IPS-15b (cell line): ENCODE results near the gene COL5A1.
"Not testable (repeated sequence)": the region's sequence is repeated elsewhere in the genome, so short reads cannot be mapped to it uniquely, and the experiment has no call there.

Source experiments
- H3K27me3 ChIP-seq: one replicate; pipeline ENCODE4 v1.6.1; 2013; ENCODE audit warnings: low read length; ENCODE audit not compliant: control insufficient read depth, insufficient read depth
- H3K36me3 ChIP-seq: one replicate; pipeline ENCODE4 v1.6.1; 2013; ENCODE audit warnings: low read length; ENCODE audit not compliant: control insufficient read depth, insufficient read depth
- H3K4me1 ChIP-seq: one replicate; pipeline ENCODE4 v1.6.1; 2013; ENCODE audit warnings: mild to moderate bottlenecking, low read length; ENCODE audit not compliant: control insufficient read depth, insufficient read depth
- H3K4me3 ChIP-seq: one replicate; pipeline ENCODE4 v1.5.1; 2013; ENCODE audit warnings: low read depth, low read length
- H3K9ac ChIP-seq: one replicate; pipeline ENCODE4 v1.6.1; 2013; ENCODE audit warnings: low read depth, mild to moderate bottlenecking, low read length
- H3K9me3 ChIP-seq: one replicate; pipeline ENCODE4 v1.6.1; 2013; ENCODE audit warnings: mild to moderate bottlenecking, low read length; ENCODE audit not compliant: control insufficient read depth, insufficient read depth

COL5A1 gene

DNA sequence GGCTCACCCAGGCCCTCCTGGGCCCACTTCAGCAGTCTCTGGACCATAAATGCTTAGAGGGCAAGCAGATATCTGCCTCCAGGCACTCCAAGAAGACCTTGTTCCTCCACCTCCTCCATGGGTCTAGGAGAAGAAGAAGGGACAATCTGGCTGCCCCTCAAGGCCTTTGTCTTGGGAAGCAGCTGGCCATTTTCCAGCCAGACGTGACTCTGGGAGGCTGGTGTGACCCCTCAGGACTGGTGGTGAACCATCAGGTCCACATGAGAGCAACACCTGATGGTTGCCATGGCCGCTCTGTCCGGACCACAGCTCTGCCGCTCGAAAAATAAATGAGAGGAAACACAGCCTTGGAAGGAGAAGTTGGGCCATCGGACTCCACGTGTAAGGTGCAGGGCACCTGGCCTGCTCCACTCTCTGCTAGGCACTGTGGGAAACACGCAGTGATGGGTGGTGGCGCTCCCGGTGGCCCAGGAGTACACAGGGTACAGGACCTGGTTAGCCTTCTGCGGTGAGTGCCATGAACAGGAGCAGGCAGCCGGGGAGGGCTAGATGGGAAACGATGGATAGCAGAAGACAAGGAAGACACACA is 3.0 kb upstream of the COL5A1 start:
- Histone ChIP-seq H3K27me3 (no peaks in the 10 kb centered on the region), H3K9ac (no peak overlapping the region), H3K36me3 (no peaks in the 10 kb centered on the region), H3K4me3 (no peak overlapping the region), H3K9me3 (no peaks in the 10 kb centered on the region), H3K4me1 (peaks cover 2% of the 10 kb centered on the region)

DNA sequence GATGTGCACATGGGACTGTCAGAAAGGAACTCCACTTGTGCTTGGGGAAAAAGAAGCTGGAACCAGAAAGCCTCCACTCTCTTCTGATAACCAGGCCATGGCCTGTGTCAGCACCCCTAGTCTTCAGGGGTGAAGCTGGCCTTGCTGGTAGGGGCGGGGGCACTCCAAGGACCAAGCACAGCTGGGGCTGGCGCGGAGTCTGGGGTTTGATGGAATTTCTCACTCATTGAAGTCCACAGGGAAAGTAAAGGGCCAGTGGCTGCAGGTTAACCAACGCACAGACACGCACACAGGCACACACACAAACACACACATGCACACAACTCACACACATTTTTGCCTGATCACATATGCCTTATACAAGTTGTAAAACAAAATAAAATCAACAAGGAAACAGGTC is 1.6 kb upstream of the COL5A1 start:
- no peaks in the 10 kb centered on the region for H3K27me3 ChIP-seq
- H3K4me1 ChIP-seq: peaks cover 2% of the 10 kb centered on the region
- H3K9ac ChIP-seq: no peak overlapping the region
- no peaks in the 10 kb centered on the region for H3K9me3 ChIP-seq
- no peak overlapping the region for H3K4me3 ChIP-seq
- H3K36me3 ChIP-seq: no peaks in the 10 kb centered on the region

DNA sequence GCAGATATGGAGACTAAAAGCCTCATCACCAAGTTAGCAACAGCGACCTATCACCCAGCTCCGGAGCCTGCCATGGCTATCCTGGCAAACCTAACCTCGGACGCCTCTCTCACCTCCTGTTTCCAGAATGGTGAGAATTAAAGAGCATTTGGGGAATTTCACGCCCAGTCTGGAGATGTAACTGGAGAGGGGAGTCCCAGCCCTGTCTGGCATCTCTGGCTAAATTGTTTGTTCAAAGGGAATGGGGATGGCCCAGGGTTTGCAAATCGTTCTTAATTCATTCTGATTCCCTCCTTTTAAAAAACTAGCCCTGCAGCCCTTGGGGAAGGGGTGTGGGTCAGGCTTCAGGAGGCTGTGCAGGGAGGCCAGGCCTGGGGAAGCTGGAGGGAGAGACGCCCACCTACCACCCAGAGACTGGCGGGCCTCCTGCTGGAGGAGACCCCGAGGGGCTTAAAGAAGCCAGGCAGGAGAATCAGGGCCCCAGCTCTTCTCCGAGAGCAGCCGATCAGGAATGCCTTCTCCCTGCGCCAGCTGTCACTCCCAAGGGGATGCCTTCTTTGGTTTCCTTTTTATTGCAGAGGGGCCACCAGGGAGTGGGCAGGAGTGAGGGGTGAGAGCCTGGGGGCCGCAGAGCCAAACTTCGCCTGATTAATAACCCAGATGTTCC is 964 bp upstream of the COL5A1 start:
- Histone ChIP-seq H3K4me1 (peaks cover 2% of the 10 kb centered on the region), H3K9me3 (no peaks in the 10 kb centered on the region), H3K4me3 (peak overlapping the region; percentile 53), H3K36me3 (peaks cover 2% of the 10 kb centered on the region), H3K9ac (no peak overlapping the region), H3K27me3 (no peaks in the 10 kb centered on the region)

DNA sequence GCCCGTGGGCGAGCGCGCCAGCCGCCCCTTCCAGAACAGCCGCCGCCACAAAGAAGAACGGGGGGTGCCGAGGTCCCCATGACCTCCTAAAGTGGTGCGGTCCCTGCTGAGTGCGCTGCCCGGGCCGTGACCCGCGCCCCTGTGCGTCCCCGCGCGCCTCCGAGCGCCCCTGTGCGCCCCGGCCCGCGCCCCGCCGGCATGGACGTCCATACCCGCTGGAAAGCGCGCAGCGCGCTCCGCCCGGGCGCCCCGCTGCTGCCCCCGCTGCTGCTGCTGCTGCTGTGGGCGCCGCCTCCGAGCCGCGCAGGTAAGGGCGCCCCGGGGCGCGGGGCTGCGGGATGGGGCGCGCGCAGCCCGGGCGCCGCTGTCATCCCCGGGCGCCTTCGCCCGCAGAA is 384 bp downstream of the COL5A1 start:
- Histone ChIP-seq H3K9ac (no peak overlapping the region), H3K36me3 (peaks cover 2% of the 10 kb centered on the region), H3K9me3 (no peaks in the 10 kb centered on the region), H3K27me3 (no peaks in the 10 kb centered on the region), H3K4me1 (peaks cover 2% of the 10 kb centered on the region), H3K4me3 (peak overlapping the region; percentile 64)

DNA sequence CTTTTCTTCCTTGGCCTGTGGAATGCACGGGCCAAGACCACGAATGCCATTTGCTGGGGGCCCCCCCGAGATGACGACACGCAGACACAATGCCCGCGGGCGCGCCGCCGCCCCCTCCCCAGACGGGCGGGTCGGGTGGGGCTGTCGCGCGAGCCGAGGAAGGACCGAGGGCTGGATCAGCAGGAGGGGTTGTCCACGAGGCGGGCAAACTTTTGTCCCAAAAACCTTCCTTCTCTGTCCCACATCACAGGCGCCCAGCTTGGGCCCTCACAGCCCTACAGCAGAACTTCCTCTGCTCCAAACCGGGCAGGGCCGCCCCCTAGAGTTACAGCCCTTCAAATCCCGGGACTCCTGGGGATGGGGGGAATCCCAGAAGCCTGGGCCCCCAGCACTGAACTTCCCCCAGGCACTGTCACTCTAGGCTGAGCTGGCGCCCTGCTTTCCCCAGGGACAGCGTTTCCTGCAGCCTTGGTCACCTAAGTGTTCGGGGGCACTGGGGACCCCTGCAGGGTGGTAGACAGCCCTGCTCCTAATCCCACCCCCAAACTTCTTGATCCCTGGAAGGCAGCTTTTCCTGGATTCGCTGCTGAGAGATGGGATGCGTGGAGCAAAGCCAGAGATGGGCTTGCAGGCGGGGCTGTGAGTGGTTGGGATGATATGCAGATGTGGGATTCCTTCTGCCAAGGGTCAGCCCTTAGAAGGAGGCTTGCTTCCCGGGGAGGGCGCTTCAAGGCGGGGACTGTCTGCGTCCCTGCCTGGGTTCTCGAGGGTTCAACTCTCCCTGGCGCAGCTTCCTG is 980 bp downstream of the COL5A1 start:
- Histone ChIP-seq H3K36me3 (peaks cover 2% of the 10 kb centered on the region), H3K4me3 (peak overlapping the region; percentile 64), H3K9me3 (no peaks in the 10 kb centered on the region), H3K4me1 (peaks cover 2% of the 10 kb centered on the region), H3K27me3 (no peaks in the 10 kb centered on the region), H3K9ac (no peak overlapping the region)

DNA sequence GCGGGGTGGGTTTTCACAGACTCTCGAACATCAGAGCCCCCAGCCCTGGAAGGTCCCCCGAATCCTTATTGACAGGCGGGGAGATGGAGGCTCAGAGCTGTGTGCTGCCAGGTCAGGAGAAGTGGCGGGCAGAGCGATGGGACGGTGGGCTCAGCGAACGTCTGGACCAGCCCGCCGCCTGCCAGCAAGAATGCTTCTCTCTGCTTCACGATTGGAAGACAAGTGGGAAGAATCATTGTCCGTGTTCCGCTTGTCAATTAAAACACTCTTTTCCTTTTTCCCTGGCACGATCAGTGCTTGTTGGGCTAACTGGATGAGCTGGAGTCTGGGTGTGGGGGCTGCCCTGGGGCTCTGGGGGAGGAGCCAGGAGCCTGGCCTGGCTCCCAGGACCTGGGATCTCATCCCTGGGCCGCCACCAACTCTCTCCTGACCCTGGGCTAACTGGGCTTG is 1.6 kb downstream of the COL5A1 start:
- Histone ChIP-seq H3K9me3 (no peaks in the 10 kb centered on the region), H3K36me3 (peaks cover 2% of the 10 kb centered on the region), H3K9ac (no peak overlapping the region), H3K4me1 (peaks cover 2% of the 10 kb centered on the region), H3K4me3 (peak overlapping the region; percentile 64), H3K27me3 (no peaks in the 10 kb centered on the region)

DNA sequence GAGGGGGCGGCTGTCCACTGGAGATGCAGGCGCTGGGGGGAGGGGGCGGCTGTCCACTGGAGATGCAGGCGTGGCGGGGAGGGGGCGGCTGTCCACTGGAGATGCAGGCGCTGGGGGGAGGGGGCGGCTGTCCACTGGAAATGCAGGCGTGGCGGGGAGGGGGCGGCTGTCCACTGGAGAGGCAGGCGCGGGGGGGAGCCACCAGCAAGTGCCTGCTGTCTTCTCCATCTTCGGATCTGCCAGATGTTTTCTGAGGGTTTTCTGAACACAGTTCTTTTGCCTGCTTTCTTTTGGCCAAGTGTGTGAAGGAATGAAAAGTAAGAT is 2.8 kb downstream of the COL5A1 start:
- H3K4me1 ChIP-seq, H3K36me3 ChIP-seq, H3K9me3 ChIP-seq, H3K27me3 ChIP-seq, H3K9ac ChIP-seq, H3K4me3 ChIP-seq: not testable (repeated sequence)

DNA sequence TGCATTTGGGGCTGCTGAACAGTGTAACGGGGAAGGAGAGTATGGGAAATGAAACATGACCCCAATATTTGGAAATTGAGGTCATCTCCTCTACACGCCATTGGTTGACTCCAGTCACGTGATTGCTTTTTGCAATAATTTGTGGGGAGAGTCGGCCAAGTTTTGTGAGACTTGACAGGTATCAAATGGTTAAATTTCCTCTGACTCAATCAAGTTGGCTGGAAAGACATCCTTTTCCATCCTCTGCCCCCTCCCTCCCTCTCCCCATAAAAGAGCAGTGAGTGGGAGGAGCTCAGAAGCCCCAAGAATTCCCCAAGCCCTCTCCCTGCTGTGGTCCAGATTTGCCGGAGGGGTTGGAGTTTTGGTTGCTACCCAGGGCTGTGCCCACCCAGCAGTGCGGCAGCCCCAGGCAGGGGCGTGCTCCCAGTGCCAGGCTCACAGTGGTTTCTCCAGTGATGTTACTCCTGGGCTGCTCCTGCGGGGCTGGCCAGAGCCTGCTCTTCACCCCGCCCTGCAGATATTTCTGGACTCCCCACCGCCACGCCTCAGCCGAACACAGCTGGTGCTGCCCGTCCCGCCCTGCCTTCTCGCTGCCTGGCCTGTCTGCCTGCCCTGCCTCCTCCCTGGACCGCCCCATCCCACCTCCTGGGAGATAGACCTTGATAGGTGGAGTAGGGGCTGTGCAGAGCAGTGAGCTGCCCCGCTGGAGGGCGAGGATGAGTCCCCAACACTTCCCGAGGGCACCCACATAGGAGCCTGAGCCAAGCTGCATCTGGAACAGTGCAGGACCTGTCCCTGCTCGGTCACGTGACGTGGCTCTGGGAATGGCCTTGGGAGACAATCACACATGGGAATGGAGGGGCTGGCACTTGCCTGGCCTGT is 3.4 kb downstream of the COL5A1 start:
- no peaks in the 10 kb centered on the region for H3K27me3 ChIP-seq
- H3K9me3 ChIP-seq: no peaks in the 10 kb centered on the region
- no peak overlapping the region for H3K9ac ChIP-seq
- peaks cover 2% of the 10 kb centered on the region for H3K36me3 ChIP-seq
- H3K4me1 ChIP-seq: peaks cover 2% of the 10 kb centered on the region
- no peak overlapping the region for H3K4me3 ChIP-seq

DNA sequence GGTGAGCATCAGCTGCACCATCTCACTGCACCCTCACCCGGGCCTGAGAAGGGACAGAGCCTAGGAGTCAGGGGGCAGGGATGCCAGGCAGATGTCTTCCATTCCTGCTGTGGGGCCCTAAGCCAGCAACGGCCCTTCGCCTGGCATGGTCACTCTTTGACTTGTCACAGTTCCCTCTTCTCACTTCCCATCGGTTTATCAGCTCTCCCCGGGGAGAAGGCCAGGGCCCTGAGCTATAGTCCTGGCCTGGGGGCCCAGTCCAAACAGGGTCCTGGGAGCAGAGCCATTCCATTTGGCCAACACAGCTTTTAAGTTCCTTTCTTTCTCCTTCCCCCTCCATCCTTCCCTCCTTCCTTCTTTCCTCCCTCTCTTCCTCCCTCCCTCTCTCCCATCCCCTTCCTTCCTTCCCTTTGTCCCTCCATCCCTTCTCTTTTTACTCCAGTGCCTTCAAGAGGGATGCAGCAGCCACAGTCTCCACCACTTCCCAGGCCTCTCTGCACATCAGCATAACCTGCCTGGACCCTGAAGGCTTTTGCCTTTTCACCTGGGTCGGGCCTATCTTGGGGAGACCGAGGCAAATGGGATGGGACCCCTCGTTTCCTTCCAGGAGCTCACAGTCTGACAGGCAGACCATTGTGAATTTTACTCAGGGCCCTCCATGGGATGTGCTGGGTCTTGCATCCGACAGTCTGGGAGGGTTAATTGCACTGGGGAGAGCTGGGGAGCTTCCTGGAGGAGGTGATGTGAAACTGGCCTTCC is 4.2 kb downstream of the COL5A1 start:
- peaks cover 2% of the 10 kb centered on the region for H3K4me1 ChIP-seq
- no peak overlapping the region for H3K4me3 ChIP-seq
- no peak overlapping the region for H3K9ac ChIP-seq

DNA sequence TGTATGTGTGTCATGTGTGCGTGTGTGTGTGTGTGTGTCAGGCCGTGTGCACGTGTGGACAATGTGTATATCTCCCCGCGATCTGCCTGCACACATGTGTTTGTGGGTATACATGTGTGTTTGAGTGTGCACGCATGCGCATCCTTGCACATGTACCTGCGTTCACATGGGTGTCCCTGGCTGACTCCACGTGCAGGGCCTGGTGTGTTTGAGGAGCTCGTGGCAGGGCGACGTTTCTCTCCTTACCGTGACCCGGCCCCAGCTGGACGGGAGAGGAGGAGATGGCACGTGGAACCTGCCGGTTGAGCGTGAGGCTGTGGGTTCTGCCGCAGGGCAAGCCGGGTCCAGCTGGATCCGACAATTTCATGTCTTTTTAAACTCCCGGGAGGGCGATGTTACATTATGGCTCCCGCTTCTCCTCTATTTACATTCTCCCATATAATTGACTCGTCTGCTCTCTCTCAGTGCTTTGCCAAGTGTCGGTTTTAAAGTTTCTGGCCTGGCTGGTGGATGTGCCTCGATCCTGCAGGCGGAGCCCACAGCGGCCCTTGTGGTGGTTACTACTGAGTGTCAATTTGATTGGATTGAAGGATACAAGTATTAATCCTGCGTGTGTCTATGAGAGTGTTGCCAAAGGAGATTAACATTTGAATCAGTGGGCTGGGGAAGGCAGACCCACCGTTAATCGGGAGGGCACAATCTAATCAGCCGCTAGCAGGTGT is 5.9 kb downstream of the COL5A1 start:
- Histone ChIP-seq H3K36me3 (peaks cover 2% of the 10 kb centered on the region), H3K9ac (no peak overlapping the region), H3K4me1 (peaks cover 2% of the 10 kb centered on the region), H3K9me3 (no peaks in the 10 kb centered on the region), H3K4me3 (no peak overlapping the region), H3K27me3 (no peaks in the 10 kb centered on the region)

More for the DNA sequence above, 4.2 kb downstream of the COL5A1 start:
- H3K9me3 ChIP-seq: no peaks in the 10 kb centered on the region
- H3K36me3 ChIP-seq: peaks cover 2% of the 10 kb centered on the region
- H3K27me3 ChIP-seq: no peaks in the 10 kb centered on the region
